HG03558 (cell line): ENCODE data around the gene GGT1.
"Not testable (repeated sequence)": the region's sequence is repeated elsewhere in the genome, so short reads cannot be mapped to it uniquely, and the experiment has no call there.

ENCODE experiments used
- ATAC-seq: cut with Tn5 transposase; IDR thresholded peaks from one replicate; pipeline ENCODE4 v1.9.1; 2021; ENCODE audit warnings: moderate number of reproducible peaks; ENCODE audit not compliant: unreplicated experiment; ENCODE audit errors: extremely low read depth

GGT1 gene

DNA sequence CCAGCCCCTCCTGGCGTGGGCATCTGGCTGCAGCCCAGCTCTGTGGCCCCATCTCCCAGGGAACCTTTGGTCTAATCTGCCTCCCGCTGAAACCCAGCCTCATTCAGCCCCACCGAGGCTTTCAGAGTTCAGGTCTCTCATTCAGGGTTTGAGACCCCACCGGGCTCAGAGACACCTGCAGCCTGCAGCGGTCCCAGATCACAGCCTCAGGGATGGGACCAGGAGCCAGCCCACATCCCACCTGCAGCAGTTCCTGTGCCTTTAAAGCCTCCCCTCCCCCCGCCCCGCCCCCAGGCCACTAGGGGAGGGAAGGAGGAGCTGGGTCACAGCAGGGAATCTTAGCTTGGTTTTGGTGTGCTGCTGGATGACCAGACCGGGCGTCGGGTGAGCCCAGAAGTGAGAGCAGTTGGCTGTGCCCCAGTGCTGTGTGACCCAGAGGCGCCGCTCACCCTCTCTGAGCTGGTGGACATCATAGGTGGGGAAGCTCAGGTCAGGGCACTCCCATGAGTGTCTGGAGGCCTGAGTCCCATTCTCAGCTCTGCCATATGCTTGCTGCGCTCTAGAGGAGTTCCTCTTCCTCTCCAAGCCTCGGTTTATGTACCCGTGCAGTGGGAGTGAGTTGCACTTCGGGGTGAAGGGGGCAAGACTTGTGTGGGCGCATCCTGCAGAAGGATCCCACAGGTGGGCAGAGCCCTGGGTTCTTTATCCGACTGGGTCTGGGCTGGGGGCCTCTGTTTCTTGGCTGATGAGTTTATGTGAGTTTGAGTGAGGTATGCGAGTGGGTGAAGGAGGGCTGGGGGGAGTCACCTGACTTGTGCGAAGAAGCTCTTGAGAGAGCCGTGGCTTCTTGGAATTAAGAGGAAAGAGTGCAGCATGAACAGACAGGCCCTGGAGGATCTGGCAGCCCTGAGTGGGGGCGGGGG, at the start of gene GGT1:
GGT1 (plus strand) TSS at position 347 of the 923 bp plus-strand sequence. CDS start 7,889 bp downstream, outside the sequence.
- not testable (repeated sequence) for ATAC-seq

DNA sequence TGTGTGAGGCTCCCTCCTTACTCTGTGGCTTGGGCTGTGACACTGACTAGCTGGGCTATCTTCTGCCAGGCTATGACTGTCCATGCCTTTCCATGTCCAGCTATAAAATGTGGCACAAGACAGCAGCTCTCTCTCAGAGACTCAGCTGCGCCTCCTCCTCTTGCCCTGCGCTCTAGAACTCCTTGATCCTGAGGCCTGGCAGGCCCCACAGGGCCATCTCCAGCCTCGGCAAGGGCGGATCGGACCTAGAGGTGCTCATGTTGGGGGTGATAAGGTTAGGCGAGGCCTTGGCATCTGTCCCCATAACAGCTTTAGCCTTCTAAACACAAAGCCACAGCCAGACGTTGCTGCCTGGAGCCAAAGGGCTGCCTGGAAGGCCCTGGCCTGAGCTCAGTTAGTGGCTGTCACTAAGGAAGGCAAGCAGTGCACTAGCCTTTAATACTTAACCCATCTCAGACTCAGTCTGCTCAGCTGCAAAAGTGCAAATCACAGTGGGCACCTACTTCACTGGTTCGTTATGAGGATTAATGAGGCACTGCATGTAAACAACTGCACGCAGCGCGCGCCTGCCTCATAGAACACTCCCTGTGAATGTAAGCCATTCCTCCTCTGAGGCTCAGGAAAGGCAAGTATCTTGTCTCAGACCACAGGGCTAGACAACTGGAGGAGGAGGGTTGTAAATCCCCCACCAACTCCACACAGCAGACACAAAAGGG, 49.2 kb upstream of the GGT1 start:
- no peak for ATAC-seq

DNA sequence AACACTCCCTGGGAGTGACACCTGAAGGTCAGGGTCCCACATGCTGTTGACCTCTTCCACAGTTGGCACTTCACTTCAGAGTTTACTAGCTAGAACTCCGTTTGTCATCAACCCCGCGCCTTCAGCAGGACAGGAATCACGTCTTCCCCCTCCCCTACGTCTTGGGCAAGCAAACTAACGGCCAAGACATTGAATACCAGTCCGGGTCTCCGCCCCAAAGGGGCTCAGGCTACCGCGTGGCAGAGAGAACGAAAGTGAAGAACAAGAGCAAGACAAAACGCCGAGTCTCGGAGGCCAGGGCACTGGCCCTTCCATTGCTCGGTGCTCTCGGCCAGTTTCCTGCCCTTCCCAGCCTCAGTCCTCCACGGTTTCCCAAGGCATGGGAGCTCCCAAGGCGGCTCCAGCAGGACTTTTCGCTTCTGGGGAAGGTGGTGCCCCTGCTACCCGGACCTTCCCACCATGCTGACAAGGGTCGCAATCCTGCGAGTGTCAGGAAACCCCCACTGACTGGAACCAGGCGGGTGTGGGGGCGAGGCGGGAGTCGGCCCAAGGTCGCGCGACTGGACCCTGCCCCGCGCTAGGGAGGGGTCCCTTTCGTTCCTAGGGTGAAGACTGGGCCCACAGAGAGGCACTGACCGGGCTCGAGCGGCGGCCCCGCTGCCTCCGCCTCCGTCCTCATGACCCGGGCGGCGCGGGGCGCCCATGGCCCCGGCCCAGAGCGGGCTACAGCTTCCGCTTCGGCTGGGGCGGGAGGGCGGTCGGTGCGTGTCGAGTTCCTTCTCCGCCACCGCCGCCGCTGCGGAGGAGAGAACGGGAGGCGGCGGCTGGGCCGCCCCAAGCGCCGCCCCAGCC, 48.5 kb upstream of the GGT1 start, which contains the start of gene GUCD1:
GUCD1 (minus strand) TSS at position 826 of the 852 bp plus-strand sequence; CDS start at position 679, 147 bp downstream.
- no peak for ATAC-seq

DNA sequence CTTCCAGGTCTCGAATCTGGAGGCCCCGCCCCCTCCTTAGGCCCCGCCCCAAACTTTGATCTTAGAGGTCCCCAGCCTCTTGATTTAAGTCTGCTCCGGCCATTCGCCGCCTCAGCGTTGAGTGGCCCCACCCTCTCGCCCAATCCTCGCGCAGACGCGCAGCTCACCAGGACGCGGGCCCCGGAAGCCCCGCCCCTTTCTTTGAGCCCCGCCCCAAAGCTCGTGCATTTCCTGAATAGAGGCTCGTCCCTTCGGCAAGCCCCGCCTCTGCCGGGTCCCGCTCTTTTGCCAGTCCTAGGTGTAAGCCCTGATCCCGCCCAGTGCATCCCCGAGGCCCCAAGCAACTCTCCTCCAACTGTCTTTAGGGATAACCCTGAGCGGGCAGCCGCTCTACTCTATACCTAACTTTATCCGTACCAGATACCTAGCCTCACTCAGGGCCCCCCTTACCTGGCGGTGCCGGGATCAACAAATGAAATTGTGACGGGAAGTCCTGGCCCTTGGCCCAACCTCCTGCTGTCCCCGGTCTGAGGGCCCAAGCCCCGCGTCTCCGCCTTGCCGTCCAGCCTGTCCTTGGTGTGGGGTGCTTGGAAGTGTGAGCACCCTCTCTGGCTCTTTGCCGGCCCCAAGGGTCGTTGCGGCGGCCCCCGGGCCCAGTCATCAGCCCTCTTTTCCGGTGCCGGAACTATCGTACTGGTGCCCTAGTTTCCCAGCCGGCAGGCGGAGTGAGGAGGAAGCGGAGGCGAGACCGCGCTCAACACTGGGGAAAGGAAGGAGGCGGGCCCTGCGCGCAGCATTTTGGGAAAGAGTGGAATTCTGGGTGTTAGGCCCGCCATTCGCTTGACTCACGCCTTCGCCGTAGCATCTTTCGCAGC, 47.6 kb upstream of the GGT1 start, which contains the start of gene SNRPD3:
SNRPD3 (plus strand) TSS at position 835 of the 875 bp plus-strand sequence. CDS start 1,676 bp downstream, outside the sequence.
- ATAC-seq, result peak; percentile 40

DNA sequence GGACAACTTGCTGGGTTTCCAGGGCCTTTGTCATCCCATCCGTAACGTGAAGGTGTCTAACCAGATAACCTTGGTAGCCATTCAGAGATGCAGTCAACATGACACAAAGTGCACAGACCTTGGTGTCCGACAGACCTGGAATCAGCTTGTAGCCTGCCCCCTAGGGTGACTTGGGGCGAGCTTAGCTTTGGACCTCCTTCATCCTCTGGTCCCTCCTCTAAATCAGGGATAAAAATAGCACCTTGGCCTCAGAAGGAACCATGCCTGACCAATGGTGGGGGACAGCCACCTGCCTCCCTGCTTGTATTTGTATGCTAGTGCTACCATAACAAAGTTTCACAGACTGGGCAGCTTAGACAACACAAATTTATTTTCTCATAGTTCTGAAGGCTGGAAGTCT, 43.5 kb upstream of the GGT1 start:
- no peak for ATAC-seq

DNA sequence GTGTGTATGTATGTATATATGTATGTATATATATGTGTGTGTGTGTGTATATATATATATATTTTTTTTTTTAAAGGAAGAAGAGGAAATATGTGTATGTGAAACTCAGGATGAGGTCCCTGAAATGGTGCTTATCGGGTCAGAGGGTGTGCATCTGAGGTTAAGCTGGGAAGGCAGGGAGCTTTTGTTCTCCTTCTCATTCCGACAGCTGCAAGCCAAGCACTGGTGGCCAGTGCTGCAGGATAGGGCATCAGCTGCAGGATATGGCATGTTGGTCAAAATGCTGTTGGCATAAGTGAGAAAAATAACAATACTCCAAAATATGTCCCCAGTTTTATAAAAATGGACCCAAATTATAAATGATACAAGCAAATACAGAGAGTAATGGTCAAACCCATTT, 39.7 kb upstream of the GGT1 start:
- ATAC-seq, result no peak

DNA sequence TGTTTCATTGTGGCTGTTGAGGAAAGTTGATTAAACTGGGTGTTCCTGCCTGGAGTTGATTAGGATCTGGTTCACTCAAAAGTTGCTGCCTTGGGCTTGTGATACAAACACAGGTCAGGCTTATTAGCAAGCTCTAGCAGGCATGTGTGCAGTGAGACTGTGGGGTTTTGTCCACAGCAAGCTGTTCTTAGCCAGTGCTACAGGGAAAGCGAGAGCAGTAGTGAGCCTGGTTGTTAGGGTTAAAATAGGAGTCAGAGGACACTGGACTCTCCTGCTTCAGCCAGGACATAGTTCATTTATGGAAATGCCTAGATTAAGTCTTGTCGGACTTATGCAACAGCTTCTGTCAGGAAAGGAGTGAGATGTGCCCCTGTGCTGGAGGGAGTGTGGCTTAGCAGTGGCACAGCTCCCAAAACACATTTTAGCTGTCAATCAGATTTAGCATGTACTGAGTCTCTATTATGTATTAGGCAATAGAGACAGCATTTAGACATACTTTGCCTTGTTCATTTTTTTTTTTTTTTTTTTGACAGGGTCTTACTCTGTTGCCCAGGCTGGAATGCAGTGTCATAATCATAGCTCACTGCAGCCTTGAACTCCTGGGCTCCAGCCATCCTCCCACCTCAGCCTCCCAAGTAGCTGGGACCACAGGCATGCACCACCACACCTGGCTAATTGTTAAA, 38.5 kb upstream of the GGT1 start:
- no peak for ATAC-seq

DNA sequence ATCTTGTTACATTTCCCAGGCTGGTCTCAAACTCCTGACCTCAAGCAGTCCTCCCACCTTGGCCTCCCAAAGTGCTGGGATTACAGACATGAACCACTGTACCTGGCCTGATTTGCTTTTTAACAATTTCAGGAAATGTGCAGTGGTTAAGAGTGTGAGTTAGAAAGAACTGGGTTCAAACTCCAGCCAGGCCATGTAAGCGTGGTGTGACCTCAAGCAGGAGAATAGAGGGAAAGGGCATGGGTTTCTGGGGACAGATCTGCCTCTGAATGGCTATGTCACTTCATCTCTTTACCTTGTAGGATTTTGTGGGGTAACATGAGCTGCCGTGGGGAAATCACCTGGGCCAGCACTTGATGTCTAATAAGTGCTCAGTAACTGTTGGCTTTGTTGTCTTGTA, 37.9 kb upstream of the GGT1 start:
- ATAC-seq, result no peak

DNA sequence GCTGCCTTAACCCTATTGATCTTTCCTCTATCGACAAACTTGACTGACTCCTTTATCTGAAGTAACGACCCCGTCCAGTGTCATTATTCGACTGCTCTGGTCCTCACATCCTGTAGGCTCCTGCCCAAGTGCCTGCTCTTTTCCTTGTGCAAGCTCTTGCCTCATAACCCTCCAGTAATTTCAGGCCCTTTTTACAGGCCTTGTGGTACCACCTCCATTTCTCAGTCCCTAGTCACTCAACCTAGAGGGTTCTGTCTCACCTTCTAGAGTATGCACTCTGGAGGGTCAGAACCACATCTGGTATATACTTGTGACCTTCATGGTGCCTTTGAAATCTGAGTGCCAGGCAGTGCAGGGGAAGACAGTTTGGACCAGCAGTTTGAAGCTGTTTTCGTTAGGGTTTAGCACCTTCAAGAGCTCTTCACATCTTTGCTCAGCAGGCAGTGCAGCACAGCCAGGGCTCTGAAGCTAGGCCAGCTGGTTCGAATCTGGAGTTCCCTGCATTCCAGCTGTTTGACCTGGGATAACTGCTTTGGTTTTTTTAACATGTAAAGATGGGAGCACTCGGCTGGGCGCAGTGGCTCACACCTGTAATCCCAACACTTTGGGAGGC, 36.0 kb upstream of the GGT1 start:
- no peak for ATAC-seq

DNA sequence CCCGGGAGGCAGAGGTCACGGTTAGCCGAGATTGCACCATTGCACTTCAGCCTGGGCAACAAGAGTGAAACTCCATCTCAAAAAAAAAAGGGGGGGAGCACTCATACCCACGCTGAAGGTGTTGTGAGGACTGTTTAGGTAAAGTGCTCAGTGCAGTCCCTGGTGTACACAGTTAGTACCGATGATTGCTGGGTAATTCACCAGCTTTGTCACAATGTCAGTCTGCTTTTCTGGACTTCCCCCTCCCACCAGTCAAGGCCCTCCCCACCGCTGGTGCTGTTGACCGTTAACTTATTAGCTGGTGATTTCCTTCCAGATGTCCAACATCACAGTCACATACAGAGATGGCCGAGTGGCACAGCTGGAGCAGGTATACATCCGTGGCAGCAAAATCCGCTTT, 35.3 kb upstream of the GGT1 start:
- ATAC-seq, result no peak

DNA sequence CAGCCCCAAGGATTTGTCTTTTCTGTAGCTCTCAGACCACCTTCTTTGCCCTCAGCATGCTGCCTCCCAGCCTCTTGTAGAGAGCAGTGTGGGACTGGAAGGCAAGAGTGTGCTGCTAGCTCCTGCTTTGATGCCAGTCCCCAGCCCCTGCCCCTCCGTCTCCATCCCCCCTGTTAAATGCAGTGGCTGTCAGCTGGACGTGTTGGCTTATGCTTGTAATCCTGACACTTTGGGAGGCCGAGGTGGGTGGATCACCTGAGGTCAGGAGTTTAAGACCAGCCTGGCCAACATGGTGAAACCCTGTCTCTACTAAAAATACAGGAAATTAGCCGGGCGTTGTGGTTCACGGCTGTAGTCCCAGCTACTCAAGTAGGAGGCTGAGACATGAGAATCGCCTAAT, 31.7 kb upstream of the GGT1 start:
- no peak for ATAC-seq

DNA sequence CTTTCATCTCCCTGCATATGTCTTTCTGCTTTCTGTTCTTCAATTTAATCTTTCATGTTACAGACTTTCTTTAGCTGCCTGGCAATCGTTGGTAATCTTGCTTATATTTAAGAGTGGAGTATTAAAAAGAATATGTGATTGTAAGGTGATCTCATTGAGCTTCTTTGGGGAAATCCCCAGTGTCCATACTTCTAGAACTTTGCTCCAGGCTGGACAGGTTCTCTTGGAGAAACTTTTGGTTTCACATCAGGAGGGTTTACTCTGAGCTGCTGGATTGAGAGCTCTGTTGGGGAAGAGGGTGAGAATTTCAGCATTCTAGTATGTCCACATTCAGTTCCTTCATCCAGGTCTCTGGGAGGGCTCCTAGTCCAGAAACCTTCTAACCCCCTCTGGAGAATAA, 26.2 kb upstream of the GGT1 start:
- ATAC-seq, result no peak

DNA sequence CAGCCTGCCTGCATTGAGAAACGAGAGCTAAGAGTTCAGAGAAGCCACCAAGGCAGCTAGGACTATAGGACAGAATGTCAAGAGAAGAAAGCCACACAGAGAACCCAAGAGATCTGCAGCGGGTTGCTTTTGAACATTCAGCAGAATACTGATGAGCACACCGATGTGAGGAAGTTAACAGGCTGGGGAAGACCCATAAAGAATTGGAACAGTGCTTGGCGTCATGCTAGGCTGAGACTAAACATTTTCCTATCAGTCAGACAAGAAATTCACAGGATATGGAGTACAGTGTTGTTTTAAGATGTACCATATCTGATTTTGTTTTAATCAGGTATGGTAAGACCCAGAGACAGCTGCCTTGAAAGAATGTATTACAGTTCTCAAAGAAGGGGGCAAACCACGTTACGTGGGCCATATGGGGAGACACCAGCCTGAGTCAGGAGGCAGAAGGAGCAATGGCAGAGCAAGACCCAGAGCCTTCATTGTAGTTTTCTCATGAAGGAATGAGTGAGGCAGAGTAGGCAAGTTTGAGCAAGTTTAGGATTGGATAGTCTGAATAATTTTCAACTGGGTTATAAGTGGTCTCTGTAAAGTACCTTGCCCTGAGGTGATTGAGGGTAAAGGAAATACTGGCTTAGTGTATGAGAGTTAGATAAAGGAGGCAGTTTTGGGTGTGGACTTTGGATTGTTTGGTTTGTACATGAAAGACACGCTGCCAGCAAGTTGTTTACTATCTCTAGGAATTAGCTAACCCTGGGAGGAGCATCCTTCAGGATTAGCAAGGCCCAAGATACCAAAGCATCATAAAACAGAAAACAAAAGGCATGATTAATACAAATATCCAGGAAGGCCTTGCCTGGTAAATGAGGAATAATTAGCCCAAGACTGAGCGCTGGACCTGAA, 24.4 kb upstream of the GGT1 start:
- ATAC-seq, result no peak

DNA sequence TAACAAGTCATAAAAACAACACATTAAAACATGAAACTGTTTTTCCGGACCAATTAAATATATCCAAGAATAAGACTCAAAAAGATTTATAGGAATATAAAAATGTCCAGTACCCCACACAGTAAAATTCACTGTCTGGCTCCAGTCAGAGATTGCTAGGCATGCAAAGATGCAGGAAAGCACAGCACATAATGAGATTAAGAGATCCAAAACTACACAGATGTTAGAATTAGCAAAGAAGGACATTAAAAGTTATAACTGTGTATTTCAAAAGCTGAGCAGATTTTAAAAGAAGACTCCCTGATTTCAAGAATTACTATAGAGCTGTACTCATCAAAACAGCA, 23.8 kb upstream of the GGT1 start:
- no peak for ATAC-seq

DNA sequence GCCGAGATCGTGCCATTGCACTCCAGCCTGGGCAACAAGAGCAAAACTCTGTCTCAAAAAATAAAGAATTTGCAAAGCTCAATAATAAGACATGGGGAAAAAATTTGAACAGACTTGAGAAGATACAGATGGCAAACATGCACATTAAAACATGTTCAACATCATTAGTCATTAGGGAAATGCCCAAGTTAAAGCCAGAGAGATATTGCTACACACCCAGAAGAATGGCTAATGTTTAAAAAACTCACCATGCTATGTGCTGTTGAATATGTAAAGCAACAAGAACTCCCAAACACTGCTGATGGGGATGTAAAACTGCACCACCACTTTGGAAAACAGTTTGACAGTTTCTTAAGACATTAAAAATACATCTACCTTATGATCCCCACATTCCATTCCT, 22.7 kb upstream of the GGT1 start:
- ATAC-seq, result no peak

DNA sequence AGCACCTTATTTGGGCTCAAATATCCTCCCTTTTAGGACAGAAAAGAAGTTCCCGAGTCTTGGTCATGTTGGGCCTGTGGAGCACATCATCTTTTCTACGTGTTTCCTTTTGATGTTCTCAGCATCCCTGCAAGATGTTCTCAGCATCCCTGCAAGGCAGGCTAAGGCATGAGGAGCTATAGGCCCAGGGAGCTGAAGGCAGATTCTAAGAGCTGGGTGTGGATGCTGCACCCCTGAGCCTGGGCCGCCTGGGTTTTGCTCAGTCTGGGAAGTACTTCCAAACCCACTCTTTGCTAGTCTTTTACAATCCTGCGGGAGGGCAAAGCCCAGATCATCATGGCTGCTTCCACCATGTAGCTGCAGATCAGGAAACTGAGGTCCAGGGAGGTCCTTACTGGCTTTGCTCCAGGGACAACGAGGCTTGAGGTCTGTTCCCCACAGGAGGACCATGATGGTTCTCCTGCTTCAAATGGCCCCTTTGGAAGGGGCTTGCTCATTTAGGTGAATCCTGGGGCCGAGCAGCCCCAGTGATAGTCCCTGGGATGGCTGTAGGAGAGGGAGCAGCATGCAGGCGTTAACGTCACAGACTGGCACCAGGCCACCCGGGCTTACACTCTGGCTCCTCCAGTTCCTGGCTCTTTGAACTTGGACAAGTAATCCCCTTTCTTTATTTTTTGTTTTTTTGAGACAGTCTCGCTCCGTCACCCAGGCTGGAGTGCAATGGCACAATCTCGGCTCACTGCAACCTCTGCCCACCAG, 20.8 kb upstream of the GGT1 start:
- no peak for ATAC-seq
